Stimulated activated CD4-positive, alpha-beta T cell treated with anti-CD3 and anti-CD28 coated beads, Interleukin-4, amount 100 ng/mL, for 48 hours (primary cell): ENCODE measurements around the gene BTBD9.
"Not testable (repeated sequence)": the region's sequence is repeated elsewhere in the genome, so short reads cannot be mapped to it uniquely, and the experiment has no call there.

Source experiments
- DNase-seq, 2 donors: peaks; one replicate each; pipeline ENCODE4 v3.0.0-alpha.2; 2020; ENCODE audit warnings: low read depth in 2 of 2

The BTBD9 gene

GRCh38 chr6:38389875-38390274 lies 249.9 kb downstream of the BTBD9 start:
- no peak for DNase-seq

- no peak for DNase-seq
Observed at GRCh38 chr6:38387971-38388370, 251.8 kb downstream of the BTBD9 start.

GRCh38 chr6:38387461-38387860 lies 252.3 kb downstream of the BTBD9 start:
- no peak for DNase-seq

- no peak for DNase-seq
Observed at GRCh38 chr6:38378801-38379200, 260.9 kb downstream of the BTBD9 start.

GRCh38 chr6:38375937-38376336 lies 263.8 kb downstream of the BTBD9 start:
- DNase-seq: no peak

GRCh38 chr6:38375341-38375740 lies 264.4 kb downstream of the BTBD9 start:
- no peak for DNase-seq

- no peak for DNase-seq
Observed at GRCh38 chr6:38371881-38372280, 267.8 kb downstream of the BTBD9 start.

- no peak for DNase-seq
Observed at GRCh38 chr6:38370653-38371601, 268.8 kb downstream of the BTBD9 start.

- no peak for DNase-seq
Observed at GRCh38 chr6:38367231-38367630, 272.5 kb downstream of the BTBD9 start.

- DNase-seq: no peak
Observed at GRCh38 chr6:38366234-38366633, 273.5 kb downstream of the BTBD9 start.

GRCh38 chr6:38364775-38365174 lies 275.0 kb downstream of the BTBD9 start:
- no peak for DNase-seq

GRCh38 chr6:38364127-38364526 lies 275.6 kb downstream of the BTBD9 start:
- DNase-seq: no peak

GRCh38 chr6:38355519-38355918 lies 284.2 kb downstream of the BTBD9 start:
- DNase-seq: no peak

- no peak for DNase-seq
Observed at GRCh38 chr6:38354905-38355304, 284.8 kb downstream of the BTBD9 start.

- no peak for DNase-seq
Observed at GRCh38 chr6:38354037-38354381, 285.7 kb downstream of the BTBD9 start.

- DNase-seq: no peak
Observed at GRCh38 chr6:38353310-38354036, 286.3 kb downstream of the BTBD9 start.

- DNase-seq: no peak
Observed at GRCh38 chr6:38352636-38353035, 287.1 kb downstream of the BTBD9 start.

GRCh38 chr6:38350942-38351341 lies 288.8 kb downstream of the BTBD9 start:
- DNase-seq: no peak

- DNase-seq: no peak
Observed at GRCh38 chr6:38350220-38350619, 289.5 kb downstream of the BTBD9 start.

- no peak for DNase-seq
Observed at GRCh38 chr6:38349795-38350194, 289.9 kb downstream of the BTBD9 start.

GRCh38 chr6:38349221-38349620 lies 290.5 kb downstream of the BTBD9 start:
- no peak for DNase-seq

GRCh38 chr6:38348371-38348770 lies 291.4 kb downstream of the BTBD9 start:
- DNase-seq: no peak

GRCh38 chr6:38347829-38348228 lies 291.9 kb downstream of the BTBD9 start:
- DNase-seq: not testable (repeated sequence)
